Thyroid gland (tissue), 4 donors: Measurements from ENCODE around the gene MAST4. TPM values are rescaled to one million over a fixed set of nuclear protein-coding genes. Genes with fewer than 3 reads are reported as not detected.

ENCODE experiments used
- DNase-seq, 2 donors: peaks; one replicate each; pipeline ENCODE4 v3.0.0-alpha.2; 2019
- H3K27ac ChIP-seq, 3 donors: fragments of 200-600 bp; sonication (generic); 1 replicate in 2 of 3; 2 replicates in 1 of 3; pipeline ENCODE4 v1.5.1; 2016 to 2019; ENCODE audit warnings: mild to moderate bottlenecking in 1 of 3, moderate library complexity in 1 of 3
- H3K27me3 ChIP-seq: fragments of 200-600 bp; sonication (generic); one replicate; pipeline ENCODE4 v1.5.1; 2019
- H3K36me3 ChIP-seq, 2 donors: fragments of 200-600 bp; sonication (generic); one replicate each; pipeline ENCODE4 v1.5.1; 2016 to 2019
- H3K4me1 ChIP-seq, 2 donors: fragments of 200-600 bp; sonication (generic); one replicate each; pipeline ENCODE4 v1.5.1; 2017 to 2019
- H3K4me3 ChIP-seq, 3 donors: fragments of 200-600 bp; sonication (generic); replicated peaks in 1 of 3; 1 replicate in 2 of 3; 2 replicates in 1 of 3; pipeline ENCODE4 v1.5.1; 2016; ENCODE audit warnings: mild to moderate bottlenecking in 1 of 3
- H3K9me3 ChIP-seq: fragments of 200-600 bp; sonication (generic); one replicate; pipeline ENCODE4 v1.5.1; 2017
- POLR2A ChIP-seq, 2 donors: fragments of 450-650 bp; IDR thresholded peaks; one replicate each; pipeline ENCODE4 v1.6.1; 2017; ENCODE audit warnings: antibody characterized with exemption in 2 of 2, mild to moderate bottlenecking in 2 of 2, moderate library complexity in 1 of 2
- WGBS, 2 donors: methylation state at CpG; one replicate each; pipeline ENCODE4 v1.1.5; 2017; 5-methylcytosine and 5-hydroxymethylcytosine counted together
- intact Hi-C: fragments of 100-400 bp; cut with DNase I; formaldehyde crosslinking; loops from one replicate; pipeline ENCODE4 v1.15.1; 2023
- total RNA-seq, 4 donors: library from RNA; depleted of rRNA; stranded (reverse); fragments of >200 nt; gene quantifications; one replicate each; pipeline ENCODE4 v1.2.3, GENCODE V29; 2016
- TF ChIP-seq, protein P1 (sequence below), 6 experiments: fragments of 200-600 bp in 3 of 6; fragments of 450-650 bp in 3 of 6; sonication (generic) in 3 of 6; IDR thresholded peaks; one replicate each; pipeline ENCODE4 v1.5.1; 2016 to 2019; ENCODE audit warnings: antibody characterized with exemption in 6 of 6, mild to moderate bottlenecking in 2 of 6, inconsistent platforms in 1 of 6, moderate library complexity in 1 of 6

The MAST4 gene
- total RNA-seq, 4 donors from 2014 or later, result 20.2 to 38.3 (median 24.4) TPM

DNA sequence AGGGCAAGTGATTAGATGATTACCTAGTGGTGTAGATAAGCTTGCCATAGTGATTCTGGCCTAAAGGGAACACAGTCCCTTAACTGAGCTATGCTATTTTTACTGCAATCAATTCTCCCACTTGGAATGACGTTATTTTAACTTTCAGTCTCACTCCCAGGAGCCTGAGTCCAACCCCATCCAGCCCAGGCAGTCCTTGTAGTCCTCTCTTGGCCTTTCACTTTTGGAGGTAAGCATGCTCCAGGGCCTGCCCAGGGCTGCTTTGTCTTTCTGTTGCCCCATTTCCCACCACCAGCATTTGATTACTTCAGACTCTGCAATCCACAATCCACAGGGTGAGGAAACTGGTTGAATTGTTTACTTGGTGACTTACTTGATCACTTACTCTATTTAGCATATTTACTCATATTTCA lies 367.4 kb downstream of the MAST4 start:
- Histone ChIP-seq H3K27me3 (no peaks in the 10 kb centered on the region), H3K27ac (no peak overlapping the region), H3K9me3 (no peaks in the 10 kb centered on the region), H3K4me3 (no peak overlapping the region), H3K36me3 (no peaks in the 10 kb centered on the region), H3K4me1 (peaks cover 17 to 19% of the 10 kb centered on the region in 2 donors)
- 52 to 67% methylated on average over 1 of the region's 1 CpG for whole genome bisulfite sequencing, 2 donors
- intact Hi-C loops, result no loop called here
- DNase-seq, result no peak
- TF ChIP-seq POLR2A (IDR thresholded peaks at IDR 0.05), result no peak
- TF ChIP-seq, protein P1, sequence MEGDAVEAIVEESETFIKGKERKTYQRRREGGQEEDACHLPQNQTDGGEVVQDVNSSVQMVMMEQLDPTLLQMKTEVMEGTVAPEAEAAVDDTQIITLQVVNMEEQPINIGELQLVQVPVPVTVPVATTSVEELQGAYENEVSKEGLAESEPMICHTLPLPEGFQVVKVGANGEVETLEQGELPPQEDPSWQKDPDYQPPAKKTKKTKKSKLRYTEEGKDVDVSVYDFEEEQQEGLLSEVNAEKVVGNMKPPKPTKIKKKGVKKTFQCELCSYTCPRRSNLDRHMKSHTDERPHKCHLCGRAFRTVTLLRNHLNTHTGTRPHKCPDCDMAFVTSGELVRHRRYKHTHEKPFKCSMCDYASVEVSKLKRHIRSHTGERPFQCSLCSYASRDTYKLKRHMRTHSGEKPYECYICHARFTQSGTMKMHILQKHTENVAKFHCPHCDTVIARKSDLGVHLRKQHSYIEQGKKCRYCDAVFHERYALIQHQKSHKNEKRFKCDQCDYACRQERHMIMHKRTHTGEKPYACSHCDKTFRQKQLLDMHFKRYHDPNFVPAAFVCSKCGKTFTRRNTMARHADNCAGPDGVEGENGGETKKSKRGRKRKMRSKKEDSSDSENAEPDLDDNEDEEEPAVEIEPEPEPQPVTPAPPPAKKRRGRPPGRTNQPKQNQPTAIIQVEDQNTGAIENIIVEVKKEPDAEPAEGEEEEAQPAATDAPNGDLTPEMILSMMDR (IDR thresholded peaks at IDR 0.05), result no peak

GRCh38 chr5:66966439-66966838 lies 370.2 kb downstream of the MAST4 start:
- TF ChIP-seq POLR2A (IDR thresholded peaks at IDR 0.05), result no peak
- TF ChIP-seq, protein P1 (IDR thresholded peaks at IDR 0.05), result no peak
- Histone ChIP-seq H3K27me3 (no peaks in the 10 kb centered on the region), H3K27ac (no peak overlapping the region), H3K4me1 (peaks cover 0 to 6% of the 10 kb centered on the region in 2 donors), H3K4me3 (no peak overlapping the region), H3K36me3 (no peaks in the 10 kb centered on the region), H3K9me3 (no peaks in the 10 kb centered on the region)
- intact Hi-C loops, result no loop called here
- DNase-seq, result no peak

- 78 to 95% methylated on average over 3 of the region's 3 CpGs for WGBS, 2 donors
- intact Hi-C loops, result no loop called here
- no peak overlapping the region for H3K4me3 ChIP-seq
- H3K9me3 ChIP-seq, result no peaks in the 10 kb centered on the region
- TF ChIP-seq, protein P1 (IDR thresholded peaks at IDR 0.05), result no peak
- TF ChIP-seq POLR2A (IDR thresholded peaks at IDR 0.05), result no peak
- H3K36me3 ChIP-seq, result no peaks in the 10 kb centered on the region
- H3K27ac ChIP-seq, result no peak overlapping the region
- H3K4me1 ChIP-seq, result peaks cover 0 to 6% of the 10 kb centered on the region in 2 donors
- DNase-seq, result no peak
- no peaks in the 10 kb centered on the region for H3K27me3 ChIP-seq
These were observed 370.9 kb downstream of the MAST4 start for GRCh38 chr5:66967102-66967501.

DNA sequence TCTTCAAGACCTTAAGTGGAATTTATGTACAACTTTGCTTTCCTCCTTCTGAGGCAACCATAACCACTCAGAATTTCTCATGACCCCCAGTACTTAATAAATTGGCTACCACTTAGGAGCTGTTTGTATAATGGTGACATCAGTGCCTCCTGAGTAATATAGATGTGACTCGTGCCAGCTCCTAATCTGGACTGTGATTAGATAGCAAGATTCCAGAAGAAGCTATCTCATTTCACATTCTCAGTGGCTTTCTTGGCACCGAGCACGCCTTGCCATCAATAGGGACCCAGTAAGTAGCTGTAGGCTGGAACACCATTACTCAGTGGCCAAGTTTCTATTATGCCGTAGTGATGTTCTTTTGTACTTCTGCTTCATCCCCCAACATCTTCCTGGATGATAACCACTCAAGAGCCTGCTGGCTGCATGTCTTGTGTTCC lies 371.7 kb downstream of the MAST4 start:
- intact Hi-C loops, result no loop called here
- no peak for DNase-seq
- H3K27me3 ChIP-seq, result no peaks in the 10 kb centered on the region
- H3K27ac ChIP-seq, result no peak overlapping the region
- TF ChIP-seq, protein P1 (IDR thresholded peaks at IDR 0.05), result no peak
- TF ChIP-seq POLR2A (IDR thresholded peaks at IDR 0.05), result no peak
- H3K4me3 ChIP-seq, result no peak overlapping the region
- H3K4me1 ChIP-seq, result peaks cover 0 to 6% of the 10 kb centered on the region in 2 donors
- no peaks in the 10 kb centered on the region for H3K36me3 ChIP-seq
- WGBS, 2 donors, result 86 to 90% methylated on average over 4 of the region's 4 CpGs
- H3K9me3 ChIP-seq, result no peaks in the 10 kb centered on the region

DNA sequence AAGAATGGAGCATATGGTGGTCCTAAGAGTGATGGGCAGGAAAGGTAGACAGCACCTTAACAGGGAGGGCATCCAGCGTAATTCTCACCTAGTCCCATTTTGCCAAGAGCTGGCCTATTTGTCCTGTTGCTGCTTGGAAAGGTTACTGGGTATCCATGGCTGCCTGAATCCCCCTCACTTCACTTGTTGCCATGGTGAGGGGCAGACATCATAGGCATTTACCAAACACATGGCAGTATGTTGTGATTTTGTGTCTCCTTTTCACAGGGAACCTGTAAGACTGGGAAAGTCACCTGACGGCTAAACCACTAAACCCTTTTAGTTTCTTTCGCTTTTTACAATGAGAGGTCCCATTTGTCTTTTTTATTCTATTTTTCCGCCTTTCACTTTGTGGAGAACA lies 373.3 kb downstream of the MAST4 start:
- no peak for DNase-seq
- Histone ChIP-seq H3K4me3 (no peak overlapping the region), H3K27me3 (no peaks in the 10 kb centered on the region), H3K4me1 (peaks cover 0 to 6% of the 10 kb centered on the region in 2 donors), H3K36me3 (no peaks in the 10 kb centered on the region), H3K27ac (no peak overlapping the region), H3K9me3 (no peaks in the 10 kb centered on the region)
- WGBS, 2 donors, result 98 to 99% methylated on average over 4 of the region's 4 CpGs
- intact Hi-C loops, result no loop called here
- TF ChIP-seq, protein P1 (IDR thresholded peaks at IDR 0.05), result no peak
- no peak for TF ChIP-seq POLR2A (IDR thresholded peaks at IDR 0.05)
